Gastroesophageal sphincter (tissue), 4 donors: ENCODE data around the gene CTSW. TPM values are rescaled to one million over a fixed set of nuclear protein-coding genes. Genes with fewer than 3 reads are reported as not detected.
"Not testable (repeated sequence)": the region's sequence is repeated elsewhere in the genome, so short reads cannot be mapped to it uniquely, and the experiment has no call there.

ENCODE experiments used
- ATAC-seq: fragments of 150-250 bp; one replicate; pipeline ENCODE4 v1.9.1; 2016; ENCODE audit warnings: mild to moderate bottlenecking, moderate library complexity
- H3K27ac ChIP-seq, 4 donors: fragments of 200-600 bp; sonication (generic) in 3 of 4; 1 replicate in 3 of 4; 2 replicates in 1 of 4; pipeline ENCODE4 v1.5.1; 2016 to 2019
- H3K27me3 ChIP-seq: fragments of 200-600 bp; sonication (generic); one replicate; pipeline ENCODE4 v1.5.1; 2019
- H3K36me3 ChIP-seq, 2 donors: fragments of 200-600 bp; sonication (generic); one replicate each; pipeline ENCODE4 v1.5.1; 2019; ENCODE audit warnings: control low read depth in 1 of 2
- H3K4me1 ChIP-seq, 3 donors: fragments of 200-600 bp; sonication (generic); 1 replicate in 2 of 3; 2 replicates in 1 of 3; pipeline ENCODE4 v1.5.1; 2016 to 2019; ENCODE audit warnings: control low read depth in 2 of 3
- H3K4me3 ChIP-seq, 2 donors: fragments of 200-600 bp; sonication (generic); one replicate each; pipeline ENCODE4 v1.5.1; 2019; ENCODE audit warnings: mild to moderate bottlenecking in 1 of 2, moderate library complexity in 1 of 2
- H3K9me3 ChIP-seq, 3 donors: fragments of 200-600 bp; sonication (generic); one replicate each; pipeline ENCODE4 v1.5.1; 2017 to 2019; ENCODE audit warnings: control low read depth in 2 of 3
- CTCF ChIP-seq, 4 experiments: fragments of 200-600 bp in 2 of 4; fragments of 450-650 bp in 2 of 4; sonication (generic) in 1 of 4; IDR thresholded peaks; one replicate each; pipeline ENCODE4 v1.5.1; 2017 to 2019; ENCODE audit warnings: antibody characterized with exemption in 4 of 4, mild to moderate bottlenecking in 2 of 4, moderate library complexity in 2 of 4
- EP300 ChIP-seq: sonication (generic); formaldehyde crosslinking; IDR thresholded peaks from one replicate; pipeline ENCODE4 v1.6.1; 2017; ENCODE audit warnings: antibody characterized with exemption, mild to moderate bottlenecking
- POLR2A ChIP-seq, 2 donors: fragments of 450-650 bp; IDR thresholded peaks; one replicate each; pipeline ENCODE4 v1.6.1; 2017; ENCODE audit warnings: antibody characterized with exemption in 2 of 2, mild to moderate bottlenecking in 2 of 2, moderate library complexity in 1 of 2
- POLR2AphosphoS5 ChIP-seq: sonication (generic); formaldehyde crosslinking; IDR thresholded peaks from one replicate; pipeline ENCODE4 v1.6.1; 2017; ENCODE audit warnings: antibody characterized with exemption
- WGBS, 2 donors: methylation state at CpG; one replicate each; pipeline ENCODE4 v1.1.5; 2018; ENCODE audit warnings: low coverage in 1 of 2; 5-methylcytosine and 5-hydroxymethylcytosine counted together
- total RNA-seq, 4 donors: library from RNA; depleted of rRNA; stranded (reverse); fragments of >200 nt; gene quantifications; one replicate each; pipeline ENCODE4 v1.1.0, GENCODE V29; 2016

The CTSW gene
- total RNA-seq, 4 donors from 2014 or later = 0.52 to 3.6 (median 0.94) TPM; not detected in 1

GRCh38 chr11:65887723-65888162 is 8.1 kb downstream of the CTSW start:
- no peak for TF ChIP-seq POLR2A (IDR thresholded peaks at IDR 0.05)
- no peak for TF ChIP-seq EP300
- TF ChIP-seq POLR2AphosphoS5 = no peak
- TF ChIP-seq CTCF (IDR thresholded peaks at IDR 0.05) = no peak
- Histone ChIP-seq H3K4me3 (peak overlapping the region; percentile 46 to 76), H3K36me3 (peaks cover 0 to 38% of the 10 kb centered on the region in 2 donors), H3K9me3 (no peaks in the 10 kb centered on the region), H3K27ac (peak overlapping the region; percentile 71 to 99 (median 95)), H3K4me1 (peaks cover 0 to 73% (median 35%) of the 10 kb centered on the region in 3 donors), H3K27me3 (no peaks in the 10 kb centered on the region)
- no peak for ATAC-seq
- 0 to 14% methylated on average over 1 to 13 of the region's 23 CpGs for WGBS, 2 donors

GRCh38 chr11:65888163-65888814 is 8.7 kb downstream of the CTSW start, which contains the start of gene FIBP:
TSS of gene FIBP (minus strand) at chr11:65888471. CDS start at chr11:65888418, 53 bp downstream.
- WGBS, 2 donors = 0% methylated on average over 11 to 12 of the region's 57 CpGs
- peak within 1 kb of the TSS; percentile 46 to 76 for H3K4me3 ChIP-seq
- peaks cover 0 to 78% (median 40%) of the 10 kb centered on the region in 3 donors for H3K4me1 ChIP-seq
- H3K27me3 ChIP-seq = no peaks in the 10 kb centered on the region
- TF ChIP-seq POLR2A (IDR thresholded peaks at IDR 0.05) (peak; percentile 87 to 94), EP300 (no peak), POLR2AphosphoS5 (peak; percentile 90), CTCF (IDR thresholded peaks at IDR 0.05) (peak; percentile 88 to 96 (median 90))
- no peaks in the 10 kb centered on the region for H3K9me3 ChIP-seq
- ATAC-seq = peak; percentile 83
- peak within 1 kb of the TSS; percentile 92 to 99 (median 98) for H3K27ac ChIP-seq
- H3K36me3 ChIP-seq = peaks cover 0 to 32% of the 10 kb centered on the region in 2 donors

- Histone ChIP-seq H3K27me3 (no peaks in the 10 kb centered on the region), H3K36me3 (peaks cover 0 to 15% of the 10 kb centered on the region in 2 donors), H3K9me3 (no peaks in the 10 kb centered on the region), H3K4me1 (peaks cover 0 to 78% (median 38%) of the 10 kb centered on the region in 3 donors), H3K27ac (peak within 1 kb of the TSS; percentile 92 to 99 (median 98)), H3K4me3 (peak within 1 kb of the TSS; percentile 48 to 86)
- 0 to 3% methylated on average over 2 to 7 of the region's 94 CpGs for WGBS, 2 donors
- TF ChIP-seq CTCF (IDR thresholded peaks at IDR 0.05) = peak in 2 of 4 experiments; percentile 49
- peak; percentile 98 to 99 for TF ChIP-seq POLR2A (IDR thresholded peaks at IDR 0.05)
- peak; percentile 94 for TF ChIP-seq POLR2AphosphoS5
- no peak for TF ChIP-seq EP300
- peak; percentile 83 for ATAC-seq
Measured at GRCh38 chr11:65890324-65891218, 10.9 kb downstream of the CTSW start, which contains the start of gene CCDC85B. TSS of gene CCDC85B (plus strand) at chr11:65890673. CDS start at chr11:65890784, 111 bp downstream.

DNA sequence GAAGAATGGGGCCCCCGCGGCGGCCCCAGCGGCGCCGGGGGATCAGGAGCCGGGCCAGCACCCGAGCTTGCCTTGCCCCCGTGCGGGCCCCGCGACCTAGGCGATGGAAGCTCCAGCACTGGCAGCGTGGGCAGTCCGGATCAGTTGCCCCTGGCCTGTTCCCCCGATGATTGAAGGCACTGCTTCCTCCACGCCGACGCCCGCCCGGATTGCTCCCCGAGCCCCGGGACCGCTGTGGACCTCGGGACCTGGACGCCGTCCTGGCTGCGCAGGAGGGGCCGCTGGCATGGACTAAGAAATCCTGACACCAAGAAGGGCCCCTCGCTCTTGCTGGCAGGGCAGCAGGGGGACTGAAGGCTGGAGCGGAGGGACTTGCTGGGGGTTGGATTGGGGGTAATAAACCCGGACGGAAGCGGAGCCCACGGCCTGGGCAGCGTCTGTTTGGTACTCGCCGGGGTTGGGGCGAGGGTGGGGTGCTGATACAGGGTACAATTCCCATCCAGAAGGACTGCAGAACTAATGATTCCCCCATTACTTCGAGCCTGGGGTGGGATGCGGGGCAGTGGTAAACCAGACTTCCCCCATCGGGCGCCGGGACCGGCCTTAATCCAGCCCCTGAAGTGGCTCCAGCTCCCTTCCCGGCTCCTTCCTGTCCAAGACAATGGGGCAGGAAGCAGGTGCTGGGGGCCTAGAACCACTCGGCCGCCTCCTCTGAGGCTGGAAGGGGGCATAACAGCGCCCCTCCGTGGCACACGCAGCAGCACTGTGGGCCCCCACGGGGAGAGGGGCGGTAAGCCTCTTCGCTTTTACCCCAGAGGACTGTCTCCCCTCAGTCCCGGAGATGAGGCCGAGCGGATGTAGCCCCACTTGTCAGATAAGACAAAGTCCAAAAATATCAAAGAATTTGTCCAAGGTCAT is 11.8 kb downstream of the CTSW start:
- Histone ChIP-seq H3K4me3 (peak overlapping the region; percentile 48 to 86), H3K27ac (peak overlapping the region; percentile 82 to 99 (median 95)), H3K27me3 (no peaks in the 10 kb centered on the region), H3K9me3 (no peaks in the 10 kb centered on the region), H3K36me3 (peaks cover 0 to 7% of the 10 kb centered on the region in 2 donors), H3K4me1 (peaks cover 0 to 74% (median 38%) of the 10 kb centered on the region in 3 donors)
- TF ChIP-seq EP300 (no peak), POLR2A (IDR thresholded peaks at IDR 0.05) (peak in 1 of 2 donors; percentile 17), CTCF (IDR thresholded peaks at IDR 0.05) (peak in 2 of 4 experiments; percentile 3 to 48), POLR2AphosphoS5 (no peak)
- no peak for ATAC-seq
- 5% methylated on average over 11 of the region's 57 CpGs; no CpG with 5 or more reads in 1 of the 2 donors for WGBS, 2 donors

GRCh38 chr11:65892137-65892540 is 12.5 kb downstream of the CTSW start:
- not testable (repeated sequence) for H3K36me3 ChIP-seq, ATAC-seq, H3K9me3 ChIP-seq, H3K27me3 ChIP-seq
- WGBS, 2 donors = 55% methylated on average over 5 of the region's 5 CpGs; no CpG with 5 or more reads in 1 of the 2 donors
- Histone ChIP-seq H3K4me3 (peak overlapping the region in 1 of 2 donors; percentile 86), H3K27ac (peak overlapping the region; percentile 82 to 99 (median 95)), H3K4me1 (peaks cover 0 to 67% (median 37%) of the 10 kb centered on the region in 3 donors)
